Measurements from ENCODE around the gene AMFR. TPM values are rescaled to one million over a fixed set of nuclear protein-coding genes. Genes with fewer than 3 reads are reported as not detected.

Gene AMFR
- total RNA-seq, 2 experiments from 2014 or later, result 35.9 to 41.6 TPM

DNA sequence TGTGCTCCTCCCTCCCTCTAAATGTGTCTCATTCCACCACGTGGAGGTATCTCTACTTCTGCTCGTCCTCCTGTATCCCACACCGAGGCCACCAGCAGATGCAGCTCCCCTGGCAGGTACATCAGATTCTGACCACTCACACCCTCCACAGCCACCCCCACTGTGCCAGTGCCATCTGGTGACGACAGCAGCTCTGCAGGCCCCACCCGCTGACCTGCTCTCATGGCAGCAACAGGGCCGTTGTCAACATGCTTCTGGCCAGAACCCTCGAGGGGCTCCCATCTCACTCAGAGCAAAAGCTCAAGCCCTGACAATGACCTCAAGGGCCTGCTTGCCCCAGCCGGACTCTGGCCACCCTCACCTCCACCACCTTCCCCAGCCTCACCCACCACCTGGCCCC, 93.4 kb downstream of the AMFR start:
- Mint-ChIP-seq H3K27ac (no peak overlapping the region), H3K36me3 (ENCODE audit: low read depth) (no peaks in the 10 kb centered on the region), H3K9me3 (no peaks in the 10 kb centered on the region), H3K27me3 (no peaks in the 10 kb centered on the region), H3K4me3 (no peak overlapping the region), H3K4me1 (ENCODE audit: low read depth) (no peaks in the 10 kb centered on the region)
- CTCF ChIA-PET, result interaction anchor here (1.8 kb wide), 1 partner anchor 11 kb away, joined by 4 read pairs; no protein-coding TSS in a partner anchor
- ATAC-seq, result no peak
- POLR2A ChIA-PET, result no interaction called here
- DNase-seq, result no peak
- TF ChIP-seq, protein P1, sequence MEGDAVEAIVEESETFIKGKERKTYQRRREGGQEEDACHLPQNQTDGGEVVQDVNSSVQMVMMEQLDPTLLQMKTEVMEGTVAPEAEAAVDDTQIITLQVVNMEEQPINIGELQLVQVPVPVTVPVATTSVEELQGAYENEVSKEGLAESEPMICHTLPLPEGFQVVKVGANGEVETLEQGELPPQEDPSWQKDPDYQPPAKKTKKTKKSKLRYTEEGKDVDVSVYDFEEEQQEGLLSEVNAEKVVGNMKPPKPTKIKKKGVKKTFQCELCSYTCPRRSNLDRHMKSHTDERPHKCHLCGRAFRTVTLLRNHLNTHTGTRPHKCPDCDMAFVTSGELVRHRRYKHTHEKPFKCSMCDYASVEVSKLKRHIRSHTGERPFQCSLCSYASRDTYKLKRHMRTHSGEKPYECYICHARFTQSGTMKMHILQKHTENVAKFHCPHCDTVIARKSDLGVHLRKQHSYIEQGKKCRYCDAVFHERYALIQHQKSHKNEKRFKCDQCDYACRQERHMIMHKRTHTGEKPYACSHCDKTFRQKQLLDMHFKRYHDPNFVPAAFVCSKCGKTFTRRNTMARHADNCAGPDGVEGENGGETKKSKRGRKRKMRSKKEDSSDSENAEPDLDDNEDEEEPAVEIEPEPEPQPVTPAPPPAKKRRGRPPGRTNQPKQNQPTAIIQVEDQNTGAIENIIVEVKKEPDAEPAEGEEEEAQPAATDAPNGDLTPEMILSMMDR (IDR thresholded peaks at IDR 0.05), result no peak
- intact Hi-C loops (cut with micrococcal nuclease), result no loop called here

DNA sequence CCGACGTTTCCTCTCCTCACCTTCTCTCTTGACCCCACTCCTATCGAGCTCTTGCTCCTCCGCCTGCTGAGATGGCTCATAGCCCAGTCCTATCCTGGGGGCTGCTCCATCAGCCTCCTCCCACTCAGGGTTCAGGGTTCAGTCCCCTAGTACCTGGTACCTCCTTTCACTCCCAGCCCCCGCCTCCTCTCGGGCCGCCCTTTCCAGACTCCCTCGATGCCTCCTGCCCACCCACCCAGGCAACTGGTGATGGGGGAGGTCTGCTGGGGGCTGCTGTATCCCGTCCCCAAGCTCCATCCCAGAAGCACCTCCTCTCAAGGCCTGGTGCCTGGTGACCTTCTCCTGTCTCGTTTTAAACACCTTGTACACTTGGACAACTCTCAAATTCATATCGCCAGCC, 93.9 kb downstream of the AMFR start:
- TF ChIP-seq, protein P1 (IDR thresholded peaks at IDR 0.05), result no peak
- no peak overlapping the region for H3K27ac Mint-ChIP-seq
- DNase-seq (no peak), ATAC-seq (no peak)
- POLR2A ChIA-PET, result no interaction called here
- no peaks in the 10 kb centered on the region for H3K9me3 Mint-ChIP-seq
- no peaks in the 10 kb centered on the region for H3K27me3 Mint-ChIP-seq
- intact Hi-C loops (cut with micrococcal nuclease), result no loop called here
- no peaks in the 10 kb centered on the region for H3K4me1 Mint-ChIP-seq (ENCODE audit: low read depth)
- CTCF ChIA-PET, result interaction anchor here (1.8 kb wide), 1 partner anchor 10 kb away, joined by 4 read pairs; no protein-coding TSS in a partner anchor
- H3K4me3 Mint-ChIP-seq, result no peak overlapping the region
- no peaks in the 10 kb centered on the region for H3K36me3 Mint-ChIP-seq (ENCODE audit: low read depth)

DNA sequence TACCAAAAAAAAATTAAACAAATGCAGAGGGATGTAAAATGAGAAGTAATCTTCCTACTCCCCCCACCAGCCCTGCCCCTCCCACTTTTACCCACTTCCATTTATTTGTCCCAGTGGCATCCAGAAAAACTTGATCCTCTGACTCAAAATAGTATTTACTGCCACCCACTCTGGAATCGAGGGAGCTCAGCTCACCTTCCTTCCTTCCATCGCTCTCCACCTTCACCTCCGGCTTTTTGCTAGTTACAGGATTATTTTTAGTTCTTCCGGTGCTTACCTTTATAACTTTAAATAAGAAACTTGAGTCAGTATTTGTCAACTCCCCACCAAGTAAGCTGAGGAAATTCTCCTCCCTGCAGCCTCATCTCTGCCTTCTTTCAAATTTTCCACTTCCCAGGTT, 94.9 kb downstream of the AMFR start:
- H3K4me1 Mint-ChIP-seq (ENCODE audit: low read depth), result no peaks in the 10 kb centered on the region
- POLR2A ChIA-PET, result no interaction called here
- no peaks in the 10 kb centered on the region for H3K9me3 Mint-ChIP-seq
- TF ChIP-seq, protein P1 (IDR thresholded peaks at IDR 0.05), result no peak
- DNase-seq (no peak), ATAC-seq (no peak)
- H3K27me3 Mint-ChIP-seq, result no peaks in the 10 kb centered on the region
- intact Hi-C loops (cut with micrococcal nuclease), result no loop called here
- no peak overlapping the region for H3K4me3 Mint-ChIP-seq
- CTCF ChIA-PET, result interaction anchor here (0.8 to 1.8 kb wide), 3 partner anchors 11 to 26 kb away, joined by 3 to 8 read pairs (median 3); no protein-coding TSS in a partner anchor
- H3K36me3 Mint-ChIP-seq (ENCODE audit: low read depth), result no peaks in the 10 kb centered on the region
- no peak overlapping the region for H3K27ac Mint-ChIP-seq

DNA sequence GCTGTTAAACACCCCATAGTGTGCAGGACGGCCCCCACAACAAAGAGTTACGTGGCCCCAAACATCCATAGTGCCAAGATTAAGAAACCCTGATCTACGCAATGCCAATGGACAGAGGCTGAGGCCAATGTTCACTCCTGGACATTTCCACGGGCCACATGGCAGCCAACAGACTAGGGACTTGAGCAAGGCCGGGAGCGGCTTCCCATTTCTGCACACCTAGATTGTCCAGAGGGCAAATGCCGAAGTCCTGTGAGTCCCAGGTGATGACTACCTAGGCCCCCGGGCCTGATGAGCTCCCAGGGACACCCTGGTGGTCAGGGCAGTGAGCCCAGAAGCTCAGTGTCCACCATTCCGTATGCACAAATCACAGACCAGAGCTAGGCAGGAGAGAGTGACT, 95.5 kb downstream of the AMFR start:
- H3K4me1 Mint-ChIP-seq (ENCODE audit: low read depth), result no peaks in the 10 kb centered on the region
- H3K36me3 Mint-ChIP-seq (ENCODE audit: low read depth), result no peaks in the 10 kb centered on the region
- TF ChIP-seq, protein P1 (IDR thresholded peaks at IDR 0.05), result no peak
- intact Hi-C loops (cut with micrococcal nuclease), result no loop called here
- DNase-seq (no peak), ATAC-seq (no peak)
- H3K27me3 Mint-ChIP-seq, result no peaks in the 10 kb centered on the region
- H3K4me3 Mint-ChIP-seq, result no peak overlapping the region
- ChIA-PET POLR2A (no interaction called here), CTCF (interaction anchor here (1.3 to 1.8 kb wide), 2 partner anchors 10 to 12 kb away, joined by 3 to 8 read pairs; no protein-coding TSS in a partner anchor)
- H3K27ac Mint-ChIP-seq, result no peak overlapping the region
- no peaks in the 10 kb centered on the region for H3K9me3 Mint-ChIP-seq

DNA sequence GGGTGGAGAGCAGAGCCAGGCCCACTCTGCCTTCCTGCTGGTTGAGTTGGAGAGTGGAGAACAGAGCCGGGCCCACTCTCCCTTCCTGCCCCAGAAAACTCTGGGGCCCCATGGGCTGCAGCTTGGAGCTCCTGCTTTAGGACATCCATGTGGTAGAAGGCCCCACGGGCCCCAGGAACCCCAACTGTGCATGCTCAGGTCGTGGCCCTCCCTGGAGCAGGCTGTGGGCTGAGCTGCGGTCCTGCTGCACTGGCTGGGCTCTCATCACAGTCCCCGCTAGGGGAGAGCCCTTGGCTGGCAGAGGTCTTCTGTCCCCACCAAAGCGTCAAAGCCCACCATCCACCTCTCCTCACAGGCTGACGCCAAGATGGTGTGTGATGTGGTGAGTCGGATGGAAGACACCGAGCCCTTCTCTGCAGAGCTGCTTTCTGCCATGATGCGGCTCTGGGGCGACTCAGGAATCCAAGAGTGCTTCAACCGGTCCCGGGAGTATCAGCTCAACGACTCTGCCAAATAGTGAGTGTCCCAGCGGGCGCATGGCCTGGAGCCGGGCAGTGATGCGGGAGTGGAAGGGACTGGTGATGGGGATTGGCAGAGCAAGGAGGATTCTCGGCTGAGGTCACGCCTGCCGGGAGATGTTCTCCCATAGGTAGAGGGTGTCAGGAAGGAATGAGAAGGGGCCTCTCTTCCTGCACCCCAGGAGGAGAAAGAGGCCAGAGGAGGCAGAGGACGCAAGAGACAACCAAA, 96.9 kb downstream of the AMFR start:
- no peak overlapping the region for H3K4me3 Mint-ChIP-seq
- H3K27me3 Mint-ChIP-seq, result no peaks in the 10 kb centered on the region
- no peak overlapping the region for H3K27ac Mint-ChIP-seq
- CTCF ChIA-PET, result interaction anchor here (1.2 kb wide), 1 partner anchor 287 kb away, joined by 3 read pairs; no protein-coding TSS in a partner anchor
- DNase-seq (no peak), ATAC-seq (no peak)
- TF ChIP-seq, protein P1 (IDR thresholded peaks at IDR 0.05), result no peak
- H3K9me3 Mint-ChIP-seq, result no peaks in the 10 kb centered on the region
- POLR2A ChIA-PET, result no interaction called here
- H3K36me3 Mint-ChIP-seq (ENCODE audit: low read depth), result no peaks in the 10 kb centered on the region
- intact Hi-C loops (cut with micrococcal nuclease), result no loop called here
- no peaks in the 10 kb centered on the region for H3K4me1 Mint-ChIP-seq (ENCODE audit: low read depth)

Data from activated CD8-positive, alpha-beta T cell treated with anti-CD3 and anti-CD28 coated beads for 36 hours (primary cell).